Activated B cell treated with CpG ODN at 0.5 μM for 24 hours (primary cell): ENCODE results near the gene SARDH. TPM values are rescaled to one million over a fixed set of nuclear protein-coding genes. Genes with fewer than 3 reads are reported as not detected.

Experiments
- ATAC-seq: fragments of 200-7000 bp; cut with Tn5 transposase; one replicate; pipeline ENCODE4 v1.10.0; 2021; ENCODE audit warnings: low read depth, mild to moderate bottlenecking, moderate library complexity
- CTCF ChIA-PET: fragments of 350-600 bp; sonication (Branson Sonifier 250); formaldehyde crosslinking; loops from one replicate; lab custom pipeline; 2021; ENCODE audit warnings: antibody characterized with exemption; lab: Charles Lee
- POLR2A ChIA-PET: fragments of 350-600 bp; sonication (Branson Sonifier 250); formaldehyde crosslinking; loops from one replicate; lab custom pipeline; 2021; ENCODE audit warnings: antibody characterized with exemption; lab: Charles Lee
- DNase-seq: peaks from one replicate; pipeline ENCODE4 v3.0.0; 2022
- H3K27ac Mint-ChIP-seq: one replicate; pipeline ENCODE4 v1.8.0; 2020; ENCODE audit warnings: mixed read lengths
- H3K27me3 Mint-ChIP-seq: one replicate; pipeline ENCODE4 v1.8.0; 2021; ENCODE audit warnings: mixed read lengths
- H3K36me3 Mint-ChIP-seq: one replicate; pipeline ENCODE4 v1.8.0; 2021; ENCODE audit warnings: low read depth, mixed read lengths
- H3K4me1 Mint-ChIP-seq: one replicate; pipeline ENCODE4 v1.8.0; 2021; ENCODE audit warnings: mixed read lengths
- H3K4me3 Mint-ChIP-seq: one replicate; pipeline ENCODE4 v1.8.0; 2020; ENCODE audit warnings: mild to moderate bottlenecking, mixed read lengths
- H3K9me3 Mint-ChIP-seq: one replicate; pipeline ENCODE4 v1.8.0; 2020; ENCODE audit warnings: mixed read lengths
- intact Hi-C: fragments of 100-400 bp; cut with micrococcal nuclease; formaldehyde crosslinking; loops from one replicate; pipeline ENCODE4 v1.15.1; 2024
- total RNA-seq: library from RNA; stranded (reverse); gene quantifications from 2 replicates; pipeline ENCODE4 v1.2.3, GENCODE V29; 2022
- TF ChIP-seq, protein P1 (sequence below): fragments of 200-600 bp; IDR thresholded peaks from one replicate; pipeline ENCODE4 v1.8.0; 2022; ENCODE audit warnings: antibody characterized with exemption, mild to moderate bottlenecking

SARDH gene
- total RNA-seq, 1 donor from 2014 or later, result not detected

DNA sequence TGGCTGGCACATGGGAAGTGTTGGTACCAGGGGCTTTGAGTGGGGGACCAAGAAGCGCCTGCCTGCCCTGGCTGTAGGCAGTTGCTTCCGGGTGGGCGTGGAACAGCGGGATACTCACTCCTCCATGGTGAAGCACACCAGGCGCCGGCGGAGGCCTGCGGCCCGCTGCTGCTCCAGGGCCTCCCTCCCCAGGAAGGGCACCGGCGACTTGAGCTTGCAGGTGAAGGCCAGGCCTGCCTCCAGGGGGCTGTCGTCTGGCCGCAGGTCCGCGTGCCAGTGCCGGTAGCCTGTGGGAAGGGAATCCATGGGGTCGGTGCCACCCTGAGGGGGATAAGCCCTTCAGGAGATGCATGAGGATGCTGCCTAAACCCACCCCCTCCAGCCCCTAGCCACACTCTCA, 67.7 kb downstream of the SARDH start:
- DNase-seq, result no peak
- Mint-ChIP-seq H3K36me3 (no peaks in the 10 kb centered on the region), H3K27me3 (peaks cover 2% of the 10 kb centered on the region), H3K9me3 (no peaks in the 10 kb centered on the region), H3K4me3 (no peak overlapping the region), H3K4me1 (no peaks in the 10 kb centered on the region), H3K27ac (no peak overlapping the region)
- no peak for ATAC-seq
- intact Hi-C loops, result no loop called here
- ChIA-PET CTCF (no interaction called here), POLR2A (no interaction called here)
- TF ChIP-seq, protein P1, sequence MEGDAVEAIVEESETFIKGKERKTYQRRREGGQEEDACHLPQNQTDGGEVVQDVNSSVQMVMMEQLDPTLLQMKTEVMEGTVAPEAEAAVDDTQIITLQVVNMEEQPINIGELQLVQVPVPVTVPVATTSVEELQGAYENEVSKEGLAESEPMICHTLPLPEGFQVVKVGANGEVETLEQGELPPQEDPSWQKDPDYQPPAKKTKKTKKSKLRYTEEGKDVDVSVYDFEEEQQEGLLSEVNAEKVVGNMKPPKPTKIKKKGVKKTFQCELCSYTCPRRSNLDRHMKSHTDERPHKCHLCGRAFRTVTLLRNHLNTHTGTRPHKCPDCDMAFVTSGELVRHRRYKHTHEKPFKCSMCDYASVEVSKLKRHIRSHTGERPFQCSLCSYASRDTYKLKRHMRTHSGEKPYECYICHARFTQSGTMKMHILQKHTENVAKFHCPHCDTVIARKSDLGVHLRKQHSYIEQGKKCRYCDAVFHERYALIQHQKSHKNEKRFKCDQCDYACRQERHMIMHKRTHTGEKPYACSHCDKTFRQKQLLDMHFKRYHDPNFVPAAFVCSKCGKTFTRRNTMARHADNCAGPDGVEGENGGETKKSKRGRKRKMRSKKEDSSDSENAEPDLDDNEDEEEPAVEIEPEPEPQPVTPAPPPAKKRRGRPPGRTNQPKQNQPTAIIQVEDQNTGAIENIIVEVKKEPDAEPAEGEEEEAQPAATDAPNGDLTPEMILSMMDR, result no peak

DNA sequence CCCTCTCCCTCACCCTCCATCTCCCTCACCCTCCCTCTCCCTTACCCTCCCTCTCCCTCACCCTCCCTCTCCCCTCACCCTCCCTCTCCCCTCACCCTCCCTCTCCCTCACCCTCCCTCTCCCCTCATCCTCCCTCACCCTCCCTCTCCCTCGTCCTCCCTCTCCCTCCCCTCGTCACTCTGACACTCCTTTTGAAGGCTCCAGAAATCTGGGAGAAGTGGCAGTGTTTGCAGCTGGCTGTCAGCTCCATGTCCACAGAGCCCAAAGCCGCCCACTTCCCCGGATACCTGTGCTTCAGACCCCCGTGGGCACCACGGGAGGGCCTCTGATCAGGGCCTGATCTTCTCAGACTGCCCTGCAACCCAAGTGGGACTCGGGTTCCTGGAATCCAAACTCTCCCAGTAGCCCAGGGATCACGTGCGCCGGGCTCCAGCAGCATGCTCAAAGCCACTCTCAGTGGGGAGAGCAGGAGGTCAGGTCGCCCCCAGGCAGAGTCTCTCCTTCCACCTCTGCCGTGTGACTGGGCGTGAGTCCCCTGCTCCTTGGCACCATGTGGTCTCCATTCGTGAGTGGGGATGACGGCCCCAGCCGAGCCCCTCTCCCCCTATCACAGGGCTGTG, 68.9 kb downstream of the SARDH start:
- TF ChIP-seq, protein P1, result no peak
- H3K27me3 Mint-ChIP-seq, result peaks cover 2% of the 10 kb centered on the region
- ChIA-PET POLR2A (no interaction called here), CTCF (no interaction called here)
- no peaks in the 10 kb centered on the region for H3K36me3 Mint-ChIP-seq
- DNase-seq (no peak), ATAC-seq (no peak)
- H3K9me3 Mint-ChIP-seq, result no peaks in the 10 kb centered on the region
- intact Hi-C loops, result no loop called here
- no peak overlapping the region for H3K27ac Mint-ChIP-seq
- no peak overlapping the region for H3K4me3 Mint-ChIP-seq
- no peaks in the 10 kb centered on the region for H3K4me1 Mint-ChIP-seq

DNA sequence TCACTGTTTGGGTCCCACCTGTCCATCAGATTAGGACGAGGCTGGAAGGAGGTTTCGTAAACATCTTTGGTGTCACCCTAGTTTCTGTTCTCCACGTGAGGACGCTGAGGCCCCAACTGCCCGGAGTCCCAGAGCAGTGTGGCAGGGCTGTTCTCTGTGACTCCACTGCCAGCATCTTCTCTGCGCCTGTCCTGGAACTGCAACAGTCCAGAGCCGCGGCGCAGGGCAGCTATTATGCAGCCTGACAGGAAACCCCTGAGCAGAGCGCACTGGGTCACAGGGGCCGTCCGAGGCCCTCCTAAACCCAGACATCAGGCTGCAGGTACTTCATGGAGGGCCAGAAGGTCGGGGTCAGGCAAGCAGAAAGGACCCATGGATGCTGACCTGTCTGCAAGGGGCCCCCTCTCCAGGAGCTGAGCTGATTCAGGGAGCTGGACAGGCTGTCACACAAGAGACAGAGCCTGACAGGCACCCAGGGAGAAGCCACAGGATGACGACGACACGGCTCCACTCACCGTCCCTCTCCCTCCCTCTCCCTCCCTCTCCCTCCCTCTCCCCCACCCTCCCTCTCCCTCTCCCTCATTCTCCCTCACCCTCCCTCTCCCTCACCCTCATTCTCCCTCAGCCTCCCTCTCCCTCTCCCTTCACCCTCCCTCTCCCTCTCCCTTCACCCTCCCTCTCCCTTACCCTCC, 70.2 kb downstream of the SARDH start:
- H3K36me3 Mint-ChIP-seq, result no peaks in the 10 kb centered on the region
- H3K4me1 Mint-ChIP-seq, result no peaks in the 10 kb centered on the region
- no peak overlapping the region for H3K4me3 Mint-ChIP-seq
- H3K9me3 Mint-ChIP-seq, result no peaks in the 10 kb centered on the region
- TF ChIP-seq, protein P1, result no peak
- POLR2A ChIA-PET, result no interaction called here
- H3K27ac Mint-ChIP-seq, result no peak overlapping the region
- H3K27me3 Mint-ChIP-seq, result peaks cover 2% of the 10 kb centered on the region
- intact Hi-C loops, result no loop called here
- no peak for DNase-seq
- CTCF ChIA-PET, result no interaction called here
- ATAC-seq, result no peak

DNA sequence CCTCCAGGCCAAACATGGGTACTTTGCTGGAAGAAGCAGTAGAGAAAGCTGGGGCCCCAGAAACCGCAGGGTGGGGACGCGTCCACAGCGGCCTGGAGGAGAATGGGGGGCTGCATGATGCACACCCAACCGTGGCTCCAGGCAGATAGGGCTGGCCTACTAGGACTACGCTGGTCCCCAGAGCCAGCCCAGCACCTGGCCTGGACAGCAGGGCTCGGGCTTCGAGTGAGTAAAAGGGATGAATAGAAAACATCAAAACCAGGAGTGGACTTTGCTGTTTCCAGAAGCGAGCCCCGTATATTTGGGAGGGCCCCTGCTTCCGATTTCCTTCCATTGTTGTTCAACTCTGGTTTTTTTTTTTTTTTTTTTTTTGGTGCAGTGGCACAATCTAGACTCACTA, 71.3 kb downstream of the SARDH start:
- POLR2A ChIA-PET, result no interaction called here
- DNase-seq, result no peak
- H3K4me1 Mint-ChIP-seq, result no peaks in the 10 kb centered on the region
- no peaks in the 10 kb centered on the region for H3K9me3 Mint-ChIP-seq
- H3K36me3 Mint-ChIP-seq, result no peaks in the 10 kb centered on the region
- CTCF ChIA-PET, result no interaction called here
- no peak for ATAC-seq
- no peak overlapping the region for H3K27ac Mint-ChIP-seq
- H3K4me3 Mint-ChIP-seq, result no peak overlapping the region
- H3K27me3 Mint-ChIP-seq, result peaks cover 2% of the 10 kb centered on the region
- TF ChIP-seq, protein P1, result no peak
- intact Hi-C loops, result no loop called here

DNA sequence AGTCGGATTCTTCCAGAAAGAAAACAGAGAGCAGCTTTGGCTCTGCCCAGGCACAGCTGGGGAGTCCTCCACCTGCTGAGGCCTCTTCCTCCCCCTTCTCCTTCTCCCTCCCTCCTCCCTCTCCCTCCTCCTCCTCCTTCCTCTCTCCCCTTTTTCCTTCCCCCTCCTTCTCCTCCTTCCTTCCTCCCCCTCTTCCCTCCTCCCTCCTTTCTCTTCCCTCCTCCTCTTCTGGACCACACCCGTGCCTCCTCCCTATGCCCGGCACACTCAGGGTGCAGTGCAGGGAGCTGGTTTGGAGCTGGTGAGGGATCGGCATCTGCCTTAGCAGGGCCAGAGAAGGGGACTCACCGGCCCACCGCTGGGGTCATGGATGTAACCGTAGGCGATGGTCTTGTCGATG, 71.8 kb downstream of the SARDH start:
- Mint-ChIP-seq H3K9me3 (no peaks in the 10 kb centered on the region), H3K36me3 (no peaks in the 10 kb centered on the region), H3K4me1 (no peaks in the 10 kb centered on the region), H3K27ac (no peak overlapping the region), H3K4me3 (no peak overlapping the region), H3K27me3 (peaks cover 2% of the 10 kb centered on the region)
- ChIA-PET CTCF (no interaction called here), POLR2A (no interaction called here)
- intact Hi-C loops, result no loop called here
- ATAC-seq, result no peak
- TF ChIP-seq, protein P1, result no peak
- no peak for DNase-seq
